ENCODE data around the gene HPS4.
"Not testable (repeated sequence)": the region's sequence is repeated elsewhere in the genome, so short reads cannot be mapped to it uniquely, and the experiment has no call there.

HPS4 gene

DNA sequence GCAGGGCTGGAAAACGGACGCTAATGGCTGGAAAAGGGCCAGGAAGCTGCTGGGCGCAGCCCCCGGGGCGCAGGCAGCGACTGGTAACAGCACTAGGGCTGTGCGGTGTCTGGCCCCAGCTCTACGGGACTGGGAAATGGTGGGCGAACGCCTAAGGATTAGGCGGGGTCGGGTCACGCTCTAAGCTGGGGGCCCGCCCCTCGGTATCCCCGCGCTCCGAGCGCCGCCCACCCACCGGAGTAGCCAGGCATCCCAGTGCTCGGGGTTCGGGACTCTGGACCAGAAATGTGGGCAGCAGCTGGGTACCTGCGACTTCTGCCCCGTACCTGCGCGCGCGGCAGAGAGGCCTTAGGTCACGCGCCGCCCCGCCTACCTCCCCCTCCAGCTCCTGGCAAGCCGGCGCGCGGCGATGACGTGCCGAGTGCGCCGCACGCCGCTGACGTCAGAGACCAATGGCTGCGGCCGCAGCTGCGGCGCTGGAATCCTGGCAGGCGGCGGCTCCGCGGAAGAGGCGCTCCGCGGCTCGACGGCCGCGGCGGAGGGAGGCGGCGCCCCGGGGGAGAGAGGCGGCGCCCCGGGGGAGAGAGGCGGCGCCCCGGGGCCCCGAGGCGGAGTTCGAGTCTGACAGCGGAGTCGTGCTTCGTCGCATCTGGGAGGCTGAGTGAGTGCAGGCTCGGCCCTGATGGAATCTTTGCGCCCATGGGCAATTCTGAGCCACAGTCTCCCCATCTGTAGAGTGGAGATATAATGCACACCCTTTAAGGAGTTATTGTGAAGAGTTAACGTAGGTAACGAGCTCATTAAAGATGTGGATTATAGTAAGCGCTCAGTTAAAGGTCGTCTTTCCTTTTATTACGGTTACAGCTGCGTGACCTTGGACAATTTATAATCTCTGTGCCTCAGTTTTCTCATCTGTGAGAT, at the start of gene HPS4, which contains the start of gene SRRD:
Gene HPS4, minus strand, starts transcription at position 345 of the 921 bp plus-strand sequence. CDS start 2,021 bp downstream, outside the sequence.
Gene SRRD, plus strand, starts transcription at position 439 of the 921 bp plus-strand sequence. Its CDS starts 14 bp downstream, at position 453.
- peak; percentile 84 for DNase-seq (ENCODE audit: low spot score)

GRCh38 chr22:26529345-26529744, 45.8 kb upstream of the HPS4 start:
- DNase-seq (ENCODE audit: low spot score), result no peak

DNA sequence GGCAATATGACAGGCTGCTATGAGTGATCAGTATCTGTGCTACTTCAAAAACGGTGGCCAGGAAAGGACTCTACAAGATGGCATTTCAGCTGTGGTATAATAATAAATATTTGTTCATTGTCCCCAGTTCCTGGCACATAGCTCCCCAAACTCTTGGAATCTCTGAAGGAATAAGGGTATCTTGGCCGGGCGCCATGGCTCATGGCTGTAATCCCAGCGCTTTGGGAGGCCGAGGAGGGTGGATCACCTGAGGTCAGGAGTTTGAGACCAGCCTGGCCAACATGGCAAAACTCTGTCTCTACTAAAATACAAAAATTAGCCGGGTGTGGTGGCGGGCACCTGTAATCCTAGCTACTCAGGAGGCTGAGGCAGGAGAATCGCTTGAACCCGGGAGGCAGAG, 44.9 kb upstream of the HPS4 start:
- DNase-seq (ENCODE audit: low spot score), result not testable (repeated sequence)

DNA sequence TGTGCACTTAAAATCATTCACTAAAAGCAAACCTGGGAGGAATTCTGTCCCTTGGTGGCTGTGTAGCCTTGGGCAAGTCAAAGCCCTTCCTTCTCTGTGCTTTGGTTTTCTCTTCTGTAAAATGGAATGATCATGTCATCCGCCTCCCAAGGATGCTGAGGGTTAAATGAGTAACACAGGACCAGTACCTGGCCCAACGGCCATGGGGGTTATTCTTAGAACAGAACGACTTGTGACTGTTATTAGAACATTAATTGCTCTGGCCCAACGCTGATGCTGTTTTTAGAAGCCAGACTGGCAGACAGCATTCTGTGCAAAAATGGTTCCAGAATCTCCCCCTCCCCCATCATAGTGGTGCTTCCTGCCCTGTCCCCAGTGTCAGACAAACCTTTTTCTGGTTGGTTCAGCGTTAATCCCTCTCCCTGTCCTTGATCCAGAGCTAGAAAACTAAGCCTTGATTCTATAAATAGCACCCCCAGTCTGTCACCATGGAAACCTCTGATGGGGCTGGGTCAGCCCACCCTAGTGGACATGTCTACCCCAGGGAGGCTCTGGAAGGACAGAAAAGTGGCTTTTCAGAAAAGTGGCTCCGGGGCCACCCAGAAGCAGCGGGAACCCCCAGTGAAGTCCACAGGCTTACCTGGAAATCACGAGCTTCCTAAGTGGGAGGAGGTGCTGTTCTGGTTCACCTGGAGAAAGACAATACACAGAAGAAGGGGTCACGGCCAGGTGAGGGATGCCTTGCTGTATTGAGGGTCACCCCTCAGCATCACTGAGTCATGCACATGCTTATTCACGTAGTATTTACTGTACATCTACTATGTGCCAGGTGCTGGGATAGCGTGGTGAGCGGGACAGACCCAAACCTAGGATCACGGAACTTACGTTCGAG, 44.2 kb upstream of the HPS4 start:
- DNase-seq (ENCODE audit: low spot score), result no peak

DNA sequence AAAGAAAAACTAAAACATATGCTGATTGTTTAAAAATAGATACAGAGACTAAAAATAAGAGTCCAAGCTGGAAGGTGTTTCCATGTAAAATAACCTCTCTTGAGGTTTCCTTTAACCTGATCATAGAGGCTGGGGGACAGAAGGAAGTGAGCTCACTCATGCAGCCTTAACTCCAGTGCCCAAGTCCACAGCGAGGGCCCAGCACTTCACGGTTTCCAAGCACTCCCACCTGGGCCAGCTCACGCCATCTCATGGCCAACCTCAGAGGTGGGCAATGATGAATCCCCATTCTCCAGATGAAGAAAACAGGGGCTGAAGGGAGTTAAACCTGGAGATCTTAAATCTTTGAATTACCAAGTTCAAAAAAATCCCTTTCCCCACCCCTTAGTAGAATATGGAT, 43.6 kb upstream of the HPS4 start:
- no peak for DNase-seq (ENCODE audit: low spot score)

GRCh38 chr22:26525946-26526564, 42.5 kb upstream of the HPS4 start:
- DNase-seq (ENCODE audit: low spot score), result no peak

DNA sequence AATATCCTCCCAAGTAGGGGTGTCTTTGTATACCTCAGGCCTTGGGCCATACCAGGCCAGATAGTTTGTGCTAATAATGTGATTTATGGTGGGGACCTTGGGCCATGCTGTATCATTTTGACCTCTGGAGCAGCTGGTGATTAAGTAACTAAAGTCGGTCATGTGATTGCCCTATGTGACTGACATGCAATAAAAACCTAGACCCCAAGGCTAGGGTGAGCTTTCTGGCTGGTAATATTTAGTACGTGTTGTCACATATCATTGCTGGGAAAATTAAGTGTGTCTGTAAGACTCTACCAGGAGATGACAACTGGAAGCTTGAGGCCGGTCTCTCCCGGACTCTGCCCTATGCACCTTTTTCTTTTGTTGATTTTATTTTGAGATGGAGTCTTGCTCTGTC, 41.3 kb upstream of the HPS4 start:
- no peak for DNase-seq (ENCODE audit: low spot score)

DNA sequence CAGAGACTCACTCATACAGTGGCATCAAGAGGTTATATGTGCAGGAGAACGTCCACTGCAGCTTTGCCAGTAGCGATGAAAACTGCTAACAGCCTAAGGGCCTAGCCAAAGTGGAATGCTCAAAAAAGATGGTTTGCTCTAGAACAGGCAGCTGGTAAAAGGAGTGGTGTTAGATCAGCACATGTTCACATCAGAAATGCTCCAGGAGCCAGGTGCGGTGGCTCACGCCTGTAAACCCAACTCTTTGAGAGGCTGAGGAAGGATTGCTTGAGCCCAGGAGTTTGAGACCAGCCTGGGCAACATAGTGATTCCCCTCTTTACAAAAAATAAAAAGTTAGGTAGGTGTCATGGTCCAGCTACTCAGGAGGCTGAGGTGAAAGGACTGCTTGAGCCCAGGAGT, 39.0 kb upstream of the HPS4 start:
- no peak for DNase-seq (ENCODE audit: low spot score)

DNA sequence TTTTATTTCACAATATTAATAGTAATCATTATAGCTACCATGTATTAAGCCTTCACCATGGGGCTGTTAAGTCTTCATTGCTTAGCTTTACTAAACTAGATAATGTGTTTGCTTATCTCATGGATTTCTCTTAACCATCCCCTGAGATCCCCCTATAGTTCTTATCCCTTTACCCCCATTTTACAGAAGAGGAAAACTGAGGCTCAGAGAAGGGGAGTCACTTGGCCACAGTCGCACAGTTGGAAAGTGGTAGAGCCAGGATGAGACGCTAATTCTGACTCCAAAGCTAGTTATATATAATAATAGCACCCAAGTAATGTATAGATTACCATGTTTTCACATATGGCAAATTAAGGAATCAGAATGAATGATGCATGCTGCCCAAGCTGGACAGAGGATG, 38.4 kb upstream of the HPS4 start:
- DNase-seq (ENCODE audit: low spot score), result no peak

DNA sequence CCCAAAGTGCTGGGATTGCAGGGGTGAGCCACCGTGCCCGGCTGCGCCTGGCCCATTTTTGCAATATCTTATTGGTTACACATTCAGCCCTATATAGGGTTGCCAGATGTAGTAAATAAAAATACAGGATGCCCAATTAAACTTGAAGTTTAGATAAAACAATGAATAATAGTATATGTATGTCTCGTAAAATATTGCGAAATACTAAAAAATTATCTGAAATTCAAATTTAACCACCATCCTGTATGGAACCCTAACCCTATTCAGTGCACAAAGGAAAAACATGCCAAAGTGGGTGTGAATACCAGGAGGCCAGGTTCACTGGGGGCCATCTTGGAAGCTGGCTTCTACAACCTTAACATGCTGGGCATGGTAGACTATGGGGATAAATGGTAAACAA, 33.8 kb upstream of the HPS4 start:
- DNase-seq (ENCODE audit: low spot score), result no peak

- DNase-seq (ENCODE audit: low spot score), result no peak
These were observed 32.9 kb upstream of the HPS4 start for GRCh38 chr22:26516503-26516902.

DNA sequence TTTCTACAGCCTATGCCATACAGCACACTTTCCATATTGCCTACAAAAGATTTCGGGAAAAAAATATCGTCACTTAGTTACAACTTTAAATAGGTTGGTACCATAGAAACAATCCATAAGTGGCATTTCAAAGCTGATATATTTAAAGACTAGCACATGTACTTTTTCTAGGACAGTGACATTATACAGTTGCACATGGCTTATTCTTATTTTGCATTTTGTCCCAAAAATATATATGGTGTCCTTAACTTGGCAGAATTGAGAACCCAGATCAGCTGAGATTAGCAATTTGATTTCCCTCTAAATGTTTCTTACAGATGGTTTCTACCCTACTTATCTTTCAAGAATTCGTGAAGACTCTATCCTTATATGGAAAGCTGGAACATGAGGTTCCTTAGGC, 32.3 kb upstream of the HPS4 start:
- DNase-seq (ENCODE audit: low spot score), result no peak

GRCh38 chr22:26514419-26515161, 31.0 kb upstream of the HPS4 start:
- DNase-seq (ENCODE audit: low spot score), result no peak

- DNase-seq (ENCODE audit: low spot score), result no peak
These were observed 30.3 kb upstream of the HPS4 start for GRCh38 chr22:26513838-26514237.

- peak; percentile 94 for DNase-seq (ENCODE audit: low spot score)
These were observed 28.7 kb upstream of the HPS4 start, which contains the start of gene TFIP11 for GRCh38 chr22:26512149-26512793. TSS of gene TFIP11 (minus strand) at chr22:26512473. CDS start at chr22:26510272, 2,201 bp downstream.

- DNase-seq (ENCODE audit: low spot score), result no peak
These were observed 24.6 kb upstream of the HPS4 start for GRCh38 chr22:26508148-26508547.

DNA sequence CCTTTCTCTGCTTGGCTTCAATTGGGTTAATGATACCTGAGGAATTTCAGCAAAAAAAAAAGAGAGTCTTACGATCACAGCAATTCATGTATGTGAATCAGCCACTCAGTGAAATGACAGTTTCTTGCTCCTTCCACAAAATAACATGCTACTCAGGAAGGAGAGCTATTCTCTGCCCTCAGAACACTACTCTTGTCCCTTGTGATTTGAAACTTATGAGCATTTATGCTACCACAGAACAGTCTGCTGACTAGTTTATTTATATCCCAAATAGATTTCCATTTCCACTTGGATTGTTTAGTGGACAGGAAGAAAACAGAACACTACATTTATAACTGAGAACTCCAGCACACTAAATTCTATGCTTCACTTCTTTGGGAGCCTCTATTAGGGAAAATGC, 20.2 kb upstream of the HPS4 start:
- no peak for DNase-seq (ENCODE audit: low spot score)

- peak; percentile 31 for DNase-seq (ENCODE audit: low spot score)
These were observed 19.3 kb upstream of the HPS4 start for GRCh38 chr22:26502688-26503561.

- DNase-seq (ENCODE audit: low spot score), result no peak
These were observed 18.4 kb upstream of the HPS4 start for GRCh38 chr22:26501996-26502395.

DNA sequence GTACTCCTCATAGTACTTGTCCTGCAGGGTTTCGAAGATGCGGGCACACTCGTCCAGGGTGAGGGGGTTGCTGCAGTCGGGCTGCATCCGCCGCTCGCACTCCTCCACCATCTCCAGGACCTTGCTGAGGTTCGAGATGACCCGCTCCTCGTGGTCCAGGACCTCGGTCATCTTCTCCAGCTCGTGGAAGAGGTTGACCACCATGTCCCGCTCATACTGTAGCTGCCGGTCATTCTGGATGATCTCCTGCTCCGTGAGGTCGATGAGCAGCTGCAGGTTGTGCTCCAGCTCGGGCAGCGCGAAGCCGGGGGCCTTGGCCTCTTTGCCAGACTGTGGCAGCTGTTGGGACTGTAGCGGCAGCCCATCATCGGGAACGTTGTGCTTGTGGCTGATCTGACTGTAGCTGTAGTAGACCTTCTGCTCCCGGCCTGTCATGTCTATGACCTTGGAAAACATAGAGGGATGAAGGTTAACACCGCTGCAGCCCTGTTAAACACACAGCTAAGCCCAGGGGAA, 15.7 kb upstream of the HPS4 start:
- no peak for DNase-seq (ENCODE audit: low spot score)

Measured in kidney capillary endothelial cell (primary cell).